HG03565 (cell line): ENCODE data around the gene CDH15.
"Not testable (repeated sequence)": the region's sequence is repeated elsewhere in the genome, so short reads cannot be mapped to it uniquely, and the experiment has no call there.

Experiments used
- ATAC-seq: cut with Tn5 transposase; IDR thresholded peaks from one replicate; pipeline ENCODE4 v1.9.1; 2021; ENCODE audit warnings: mild to moderate bottlenecking, moderate library complexity; ENCODE audit not compliant: unreplicated experiment

The CDH15 gene

DNA sequence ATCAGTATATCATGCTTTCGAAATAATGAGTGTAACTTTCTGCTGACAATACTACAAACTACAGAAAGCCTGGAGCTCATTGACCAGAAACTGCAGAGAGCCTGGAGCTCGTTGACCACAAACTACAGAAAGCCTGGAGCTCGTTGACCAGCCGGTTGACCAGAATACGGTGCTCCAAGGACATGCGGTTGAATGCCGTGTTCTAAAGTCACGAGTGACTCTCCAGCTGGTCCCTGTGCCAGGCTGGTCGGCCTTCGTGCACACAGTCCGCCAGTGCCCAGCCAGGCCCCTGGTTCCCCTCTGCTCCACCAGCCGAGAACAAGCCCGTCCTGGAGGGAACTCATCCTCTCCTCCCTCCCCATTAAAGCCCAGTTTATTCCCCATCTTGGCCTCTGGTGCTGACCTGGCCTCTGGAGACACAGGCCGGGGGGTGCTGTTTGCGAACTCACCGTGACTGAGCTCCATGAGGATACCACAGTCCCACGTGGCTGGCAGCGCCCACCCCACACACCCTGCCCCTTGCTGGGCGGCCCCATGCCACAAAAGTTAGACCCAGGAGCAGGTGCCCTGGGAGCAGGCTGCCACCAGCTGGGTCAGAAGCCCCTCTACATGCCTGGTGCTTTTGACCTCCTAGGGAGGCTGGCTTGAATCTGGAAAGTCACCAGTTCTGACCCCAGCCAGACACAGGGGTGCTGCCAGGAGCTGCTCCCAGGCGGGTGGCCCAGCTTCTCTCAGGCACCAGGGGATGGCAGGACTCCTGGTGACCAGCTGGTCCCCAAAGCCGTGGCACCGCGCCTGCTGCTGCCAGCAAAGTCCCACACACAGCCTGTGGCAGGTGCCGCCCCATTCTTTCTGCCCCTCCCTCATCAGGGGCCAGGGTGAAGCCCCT, 15.5 kb upstream of the CDH15 start:
- no peak for ATAC-seq

DNA sequence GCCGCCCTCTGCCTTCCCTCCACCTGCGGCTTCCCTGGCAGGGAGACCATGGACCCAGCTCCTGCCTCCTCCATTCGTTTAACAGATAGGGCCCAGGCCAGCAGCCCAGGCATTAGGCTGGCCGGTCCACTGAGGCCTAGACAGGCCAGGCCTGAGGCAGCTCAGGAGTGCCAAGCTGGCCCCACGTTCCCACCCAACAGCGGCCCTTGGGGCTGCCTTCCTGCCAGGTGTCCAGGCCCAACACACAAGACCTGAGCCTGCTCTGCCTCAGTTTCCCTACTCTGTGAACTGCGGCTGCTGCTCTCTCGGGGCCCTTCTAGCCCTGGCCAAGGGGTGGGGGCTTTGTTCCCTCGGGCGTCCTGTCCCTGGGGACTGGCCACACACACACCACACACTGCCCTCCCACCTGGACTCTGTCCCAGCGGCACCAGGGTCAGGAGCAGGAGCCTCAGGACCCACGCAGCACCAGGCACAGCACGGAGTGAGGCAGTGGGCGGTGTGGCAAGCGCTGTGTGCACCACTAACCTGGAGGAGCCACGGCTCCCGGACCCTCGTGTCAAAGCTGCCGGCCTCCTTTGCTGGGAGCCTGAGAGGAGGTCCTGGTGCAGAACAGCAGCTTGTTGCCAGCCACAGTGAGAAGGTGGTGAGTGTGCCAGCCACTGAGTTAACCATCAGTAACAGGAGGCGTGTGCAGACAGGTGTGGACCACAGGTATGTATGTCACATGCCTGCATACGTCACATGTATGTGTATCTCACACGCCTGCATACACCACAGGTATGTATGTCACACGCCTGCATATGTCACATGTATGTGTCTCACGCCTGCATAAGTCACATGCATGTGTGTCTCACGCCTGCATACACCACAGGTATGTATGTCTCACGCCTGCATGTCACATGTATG, 14.6 kb upstream of the CDH15 start:
- no peak for ATAC-seq

DNA sequence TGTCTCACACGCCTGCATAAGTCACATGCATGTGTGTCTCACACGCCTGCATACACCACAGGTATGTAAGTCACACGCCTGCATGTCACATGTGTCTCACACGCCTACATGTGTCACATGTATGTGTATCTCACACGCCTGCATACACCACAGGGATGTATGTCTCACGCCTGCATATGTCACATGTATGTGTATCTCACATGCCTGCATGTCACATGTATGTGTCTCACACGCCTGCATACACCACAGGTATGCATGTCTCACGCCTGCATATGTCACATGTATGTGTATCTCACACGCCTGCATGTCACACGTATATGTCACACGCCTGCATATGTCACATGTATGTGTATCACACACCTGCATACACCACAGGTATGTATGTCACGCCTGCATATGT, 13.8 kb upstream of the CDH15 start:
- ATAC-seq = no peak

- no peak for ATAC-seq
Measured at GRCh38 chr16:89159066-89159849, 12.3 kb upstream of the CDH15 start.

DNA sequence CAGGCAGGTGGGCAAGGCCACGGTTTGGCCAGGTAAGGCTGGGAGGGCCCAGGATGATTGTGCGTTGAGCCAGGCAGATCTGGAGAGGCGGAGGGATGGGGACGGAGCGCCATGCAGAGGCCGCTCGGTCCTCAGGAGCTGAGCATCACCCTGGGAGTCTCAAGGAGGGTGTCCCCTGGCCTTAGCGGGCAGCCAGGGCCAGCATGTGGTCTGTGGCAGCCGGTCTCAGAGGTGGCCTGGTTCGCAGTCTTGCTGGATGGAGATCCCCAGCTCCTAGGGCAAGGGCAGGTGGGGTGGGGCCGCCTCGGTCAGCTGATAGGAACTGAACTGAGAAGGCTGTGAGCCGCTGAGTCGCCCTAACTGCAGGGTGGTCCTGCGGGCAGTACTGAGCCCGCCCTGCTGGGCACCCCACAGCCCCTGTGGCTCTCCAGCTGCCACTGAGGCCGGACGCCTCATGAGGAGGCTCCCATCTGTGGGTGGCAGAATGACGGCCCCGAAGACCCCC, 11.6 kb upstream of the CDH15 start:
- ATAC-seq = no peak

DNA sequence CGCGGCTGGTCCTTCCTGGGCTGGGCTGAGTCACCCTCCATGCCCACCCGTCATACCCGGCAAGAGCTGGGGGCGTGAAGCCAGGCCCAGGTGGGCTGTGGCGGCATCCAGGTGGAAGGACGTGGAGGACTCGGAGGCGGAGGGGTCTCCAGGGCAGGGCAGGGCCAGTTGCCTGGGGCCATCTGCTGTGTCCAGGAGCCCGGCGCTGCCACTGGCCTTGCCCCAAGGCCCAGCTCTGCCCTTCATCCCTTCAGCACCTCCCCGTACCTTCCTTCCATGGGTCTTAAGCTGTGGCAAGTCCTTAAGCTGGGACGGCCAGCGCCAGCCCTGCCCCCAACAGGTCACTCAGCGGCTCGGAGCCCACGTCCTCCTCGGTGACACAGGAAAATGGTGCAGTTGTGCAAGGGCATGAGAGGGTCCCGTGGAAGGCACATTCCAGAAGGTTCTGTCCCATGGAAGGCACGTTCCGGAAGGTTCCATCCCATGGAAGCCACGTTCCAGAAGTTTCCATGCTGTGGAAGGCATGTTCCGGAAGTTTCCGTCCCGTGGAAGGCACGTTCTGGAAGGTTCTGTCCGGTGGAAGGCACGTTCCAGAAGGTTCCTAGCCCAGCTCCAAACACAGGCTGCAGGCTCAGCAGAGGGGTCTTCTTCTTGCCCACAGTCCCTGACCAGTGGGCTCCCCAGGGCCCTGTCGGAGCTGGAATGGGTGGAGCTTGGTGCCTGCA, 10.4 kb upstream of the CDH15 start:
- ATAC-seq = no peak

GRCh38 chr16:89161763-89162713, 9.5 kb upstream of the CDH15 start:
- ATAC-seq = no peak

DNA sequence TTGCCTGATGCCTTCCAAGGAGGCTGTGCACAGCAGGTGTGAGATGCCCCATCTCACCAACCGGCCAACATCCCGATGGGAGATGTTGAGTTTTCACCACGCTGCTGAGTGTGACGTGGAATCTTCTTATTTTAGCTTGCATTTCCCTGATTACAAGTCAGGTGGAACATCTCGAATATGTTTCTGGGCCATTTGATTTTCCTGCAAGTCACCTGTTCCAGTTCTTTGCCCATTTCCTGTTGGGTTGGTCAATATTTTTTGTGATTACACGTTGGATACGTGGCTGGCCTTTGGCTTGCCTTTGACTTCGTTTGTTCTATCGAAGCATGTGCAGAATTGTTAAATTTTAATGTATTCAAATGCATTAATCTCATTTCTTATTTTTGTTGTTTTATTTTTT, 8.3 kb upstream of the CDH15 start:
- no peak for ATAC-seq

GRCh38 chr16:89164436-89164835, 7.1 kb upstream of the CDH15 start:
- no peak for ATAC-seq

DNA sequence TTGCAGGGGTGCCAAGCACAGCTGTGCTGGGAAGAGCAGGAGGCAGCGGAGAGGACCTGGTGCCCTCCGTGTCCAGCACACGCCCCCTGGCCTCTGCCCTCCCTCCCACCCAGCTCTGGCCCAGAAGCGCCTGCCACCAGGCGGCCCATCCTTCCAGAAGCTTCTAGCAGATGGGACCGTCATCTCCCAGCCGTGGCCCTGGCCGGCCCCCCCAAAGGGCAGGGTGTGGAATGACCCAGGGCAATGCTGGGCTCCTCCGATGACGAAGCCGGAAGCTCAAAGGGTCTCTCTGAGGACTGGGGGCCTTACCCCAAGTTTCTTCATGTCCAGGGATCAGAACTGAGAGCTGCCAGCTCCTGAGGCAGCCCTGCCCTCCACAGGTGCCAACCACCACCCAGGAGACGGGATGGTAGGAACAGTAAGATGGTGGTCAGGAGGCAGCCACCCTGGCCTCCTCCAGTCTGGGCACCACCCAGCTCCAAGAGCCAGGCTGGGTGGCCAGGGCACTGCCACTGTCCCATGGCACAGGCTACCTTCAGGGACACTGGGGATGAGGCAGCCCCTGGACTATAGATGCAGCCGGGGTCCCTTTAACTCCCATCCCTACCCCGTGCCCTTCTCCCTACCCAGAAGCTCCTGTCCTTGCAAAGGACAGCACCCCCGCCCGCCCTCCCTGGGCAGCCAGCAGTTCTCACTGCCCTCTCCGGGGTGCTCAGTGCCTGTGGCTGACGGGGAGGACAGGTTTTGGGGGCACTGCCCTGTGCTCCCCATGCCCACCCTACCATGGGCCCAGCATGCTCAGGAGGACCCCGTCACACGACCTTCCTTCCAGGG, 6.5 kb upstream of the CDH15 start:
- no peak for ATAC-seq

- ATAC-seq = not testable (repeated sequence)
Measured at GRCh38 chr16:89165681-89165979, 5.9 kb upstream of the CDH15 start.

DNA sequence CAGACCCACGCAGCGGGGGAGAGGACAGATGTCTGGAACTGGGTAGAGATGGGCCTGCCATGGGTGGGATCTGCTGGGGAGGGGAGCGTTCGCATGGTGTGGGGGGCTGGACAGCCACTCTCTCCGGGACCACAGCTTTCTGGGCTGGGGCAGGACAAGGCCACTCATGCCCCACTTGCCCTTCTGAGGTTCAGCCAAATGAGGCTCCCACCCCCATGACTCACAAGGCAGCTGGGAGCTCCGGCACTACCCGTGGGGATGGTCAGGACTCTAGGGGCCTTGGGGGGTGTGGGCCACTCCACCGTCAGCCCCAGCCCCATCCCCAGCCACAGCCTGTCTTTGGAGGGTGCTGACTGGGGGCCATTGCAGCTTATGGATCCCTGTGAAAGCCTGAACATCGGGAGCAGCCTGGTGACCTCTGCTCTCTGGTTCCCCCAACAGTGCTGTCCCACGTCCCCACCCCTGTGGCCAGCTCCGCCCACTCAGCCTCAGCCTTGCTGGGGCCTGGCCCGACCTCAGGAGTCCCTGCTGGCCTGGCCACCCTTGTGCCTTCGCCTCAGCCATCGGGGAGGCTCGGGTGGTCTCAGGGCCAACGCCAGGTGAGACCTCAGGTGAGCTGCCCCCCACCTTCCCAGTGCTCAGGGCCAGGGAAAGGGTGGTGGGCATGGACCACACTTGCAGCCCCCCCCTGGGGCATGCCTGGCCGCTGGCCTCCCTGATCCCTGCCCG, 4.7 kb upstream of the CDH15 start:
- no peak for ATAC-seq

DNA sequence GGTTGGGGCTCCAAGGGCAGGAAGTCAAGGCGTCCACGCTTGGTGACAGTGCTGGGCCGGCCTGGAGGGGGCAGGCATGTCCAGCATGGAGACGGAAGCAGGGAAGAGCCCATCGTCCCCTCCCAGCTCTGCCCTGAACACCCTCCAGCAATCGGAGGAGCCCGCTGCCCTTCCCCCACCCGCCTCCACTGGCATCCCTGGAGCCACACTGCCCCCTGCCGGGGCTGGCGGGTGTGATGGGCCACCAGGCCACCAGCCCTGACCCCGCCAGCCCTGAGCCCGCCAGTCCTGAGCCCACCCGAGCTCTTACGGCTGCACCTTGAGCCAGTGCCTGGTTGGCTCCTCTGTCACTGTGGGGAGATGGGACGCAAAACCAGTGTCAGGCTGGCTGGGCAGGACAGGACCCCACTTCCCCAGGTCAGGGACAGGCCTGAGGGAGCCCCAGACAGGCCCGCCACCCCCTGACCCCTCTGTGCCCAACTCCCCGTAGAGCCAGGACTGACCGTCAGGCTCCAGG, 4.1 kb upstream of the CDH15 start:
- ATAC-seq = no peak

DNA sequence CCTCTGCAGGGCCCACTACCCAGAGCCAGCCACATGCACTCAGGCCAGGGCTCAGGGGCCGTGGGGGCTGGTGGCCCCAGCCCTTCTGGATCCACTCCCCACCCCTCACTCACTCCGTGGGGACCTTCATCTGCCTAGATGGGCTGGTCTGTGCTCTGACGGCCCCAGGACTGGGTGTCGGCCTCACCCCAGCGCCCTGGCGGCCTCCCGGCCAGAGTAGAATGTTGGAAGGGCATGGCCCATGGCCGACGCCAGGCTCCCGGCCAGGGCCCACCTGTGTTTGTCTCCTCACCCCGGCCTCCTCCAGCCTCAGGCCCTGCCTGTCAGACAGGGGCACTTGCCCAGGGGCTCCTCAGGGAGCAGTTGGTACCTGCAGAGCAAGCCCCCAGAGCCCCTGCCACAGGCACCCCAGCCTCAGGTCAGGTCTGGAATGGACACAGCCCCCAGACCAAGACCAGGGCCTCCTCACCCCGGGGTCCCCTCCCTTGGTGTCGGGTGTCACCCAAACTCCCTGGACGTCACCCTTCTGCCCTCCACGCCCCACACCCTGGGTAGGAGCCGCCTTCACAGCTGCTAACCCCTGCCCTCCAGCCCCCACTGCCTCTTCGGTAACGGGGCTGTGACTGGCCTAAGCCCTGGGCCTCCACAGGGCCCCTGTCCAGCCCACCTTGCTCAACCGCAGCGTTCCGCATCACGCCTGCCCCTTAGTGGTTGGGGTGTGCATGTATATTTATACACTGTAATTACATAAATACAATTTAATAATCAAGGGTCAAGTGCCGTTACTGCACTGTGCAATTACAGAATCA, 3.0 kb upstream of the CDH15 start:
- no peak for ATAC-seq

DNA sequence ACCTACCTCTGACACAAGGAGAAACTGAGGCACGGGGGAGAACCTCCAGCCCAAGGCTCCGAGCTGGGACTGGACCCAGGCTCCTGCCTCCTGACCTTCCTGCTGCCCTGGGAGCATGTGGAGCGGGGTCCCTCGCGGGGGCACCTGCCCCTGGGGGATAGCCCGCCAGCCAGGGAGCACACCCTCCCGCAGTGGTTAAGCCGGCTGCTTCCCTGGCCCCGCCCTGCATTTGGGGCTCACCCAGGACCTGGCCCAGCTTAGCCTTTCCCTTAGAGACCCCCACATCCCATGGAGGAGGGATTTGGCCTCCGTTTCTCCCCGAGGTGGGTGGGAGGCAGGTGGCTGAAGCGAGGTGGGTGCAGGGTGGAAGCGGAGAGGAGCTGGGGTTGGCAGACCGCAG, 1.8 kb upstream of the CDH15 start:
- ATAC-seq = no peak

GRCh38 chr16:89170346-89171215, 967 bp upstream of the CDH15 start:
- no peak for ATAC-seq
